ENCODE results near the gene CDK9.

Gene CDK9

DNA sequence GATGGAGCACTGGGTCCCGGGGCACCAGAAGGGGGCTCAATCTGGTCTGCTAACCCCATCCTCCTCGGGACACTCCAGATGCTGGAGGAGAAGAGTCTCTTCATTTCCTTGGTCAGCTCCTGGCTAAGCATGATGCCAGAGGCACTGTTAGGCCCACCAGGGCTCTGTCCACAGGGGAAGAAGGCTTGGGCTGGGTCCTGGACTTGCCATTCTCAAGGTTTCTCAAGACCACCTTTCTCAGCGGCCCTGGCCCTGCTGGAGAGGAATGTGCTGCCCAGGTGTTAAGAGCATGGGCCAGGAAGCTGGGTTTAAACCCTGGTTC is 15.3 kb upstream of the CDK9 start:
- no peak for DNase-seq (ENCODE audit: extremely low read depth, low read depth)

GRCh38 chr9:127770905-127771569 is 14.8 kb upstream of the CDK9 start:
- TF ChIP-seq, protein P1, sequence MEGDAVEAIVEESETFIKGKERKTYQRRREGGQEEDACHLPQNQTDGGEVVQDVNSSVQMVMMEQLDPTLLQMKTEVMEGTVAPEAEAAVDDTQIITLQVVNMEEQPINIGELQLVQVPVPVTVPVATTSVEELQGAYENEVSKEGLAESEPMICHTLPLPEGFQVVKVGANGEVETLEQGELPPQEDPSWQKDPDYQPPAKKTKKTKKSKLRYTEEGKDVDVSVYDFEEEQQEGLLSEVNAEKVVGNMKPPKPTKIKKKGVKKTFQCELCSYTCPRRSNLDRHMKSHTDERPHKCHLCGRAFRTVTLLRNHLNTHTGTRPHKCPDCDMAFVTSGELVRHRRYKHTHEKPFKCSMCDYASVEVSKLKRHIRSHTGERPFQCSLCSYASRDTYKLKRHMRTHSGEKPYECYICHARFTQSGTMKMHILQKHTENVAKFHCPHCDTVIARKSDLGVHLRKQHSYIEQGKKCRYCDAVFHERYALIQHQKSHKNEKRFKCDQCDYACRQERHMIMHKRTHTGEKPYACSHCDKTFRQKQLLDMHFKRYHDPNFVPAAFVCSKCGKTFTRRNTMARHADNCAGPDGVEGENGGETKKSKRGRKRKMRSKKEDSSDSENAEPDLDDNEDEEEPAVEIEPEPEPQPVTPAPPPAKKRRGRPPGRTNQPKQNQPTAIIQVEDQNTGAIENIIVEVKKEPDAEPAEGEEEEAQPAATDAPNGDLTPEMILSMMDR (IDR thresholded peaks at IDR 0.05; ENCODE audit: low read depth, low read length): no peak
- DNase-seq (ENCODE audit: extremely low read depth, low read depth): peak; percentile 87

More for the DNA sequence above, 15.3 kb upstream of the CDK9 start:
- TF ChIP-seq, protein P1 (IDR thresholded peaks at IDR 0.05; ENCODE audit: low read depth, low read length): no peak

GRCh38 chr9:127771570-127772189 is 14.2 kb upstream of the CDK9 start:
- DNase-seq (ENCODE audit: extremely low read depth, low read depth): no peak
- TF ChIP-seq, protein P1 (IDR thresholded peaks at IDR 0.05; ENCODE audit: low read depth, low read length): no peak

DNA sequence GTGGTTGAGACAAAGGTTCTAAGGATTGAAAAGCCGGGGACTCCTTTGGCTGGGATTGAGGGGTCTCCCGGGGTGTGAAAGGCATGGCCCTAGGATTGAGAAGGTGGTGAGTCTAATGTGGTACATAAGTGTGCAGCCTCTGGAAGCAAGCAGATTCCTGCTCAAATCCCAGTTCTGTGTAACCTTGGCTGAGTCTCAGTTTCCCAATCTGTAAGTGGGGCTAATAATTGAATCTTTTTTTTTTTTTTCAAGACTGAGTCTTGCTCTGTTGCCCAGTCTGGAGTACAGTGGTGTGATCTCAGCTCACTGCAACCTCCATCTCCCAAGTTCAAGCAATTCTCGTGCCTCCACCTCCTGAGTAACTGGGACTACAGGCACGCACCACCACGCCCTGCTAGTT is 13.2 kb upstream of the CDK9 start:
- TF ChIP-seq, protein P1 (IDR thresholded peaks at IDR 0.05; ENCODE audit: low read depth, low read length): no peak

GRCh38 chr9:127773272-127773671 is 12.6 kb upstream of the CDK9 start:
- DNase-seq (ENCODE audit: extremely low read depth, low read depth): no peak
- TF ChIP-seq, protein P1 (IDR thresholded peaks at IDR 0.05; ENCODE audit: low read depth, low read length): no peak

More for the DNA sequence above, 13.2 kb upstream of the CDK9 start:
- no peak for DNase-seq (ENCODE audit: extremely low read depth, low read depth)

DNA sequence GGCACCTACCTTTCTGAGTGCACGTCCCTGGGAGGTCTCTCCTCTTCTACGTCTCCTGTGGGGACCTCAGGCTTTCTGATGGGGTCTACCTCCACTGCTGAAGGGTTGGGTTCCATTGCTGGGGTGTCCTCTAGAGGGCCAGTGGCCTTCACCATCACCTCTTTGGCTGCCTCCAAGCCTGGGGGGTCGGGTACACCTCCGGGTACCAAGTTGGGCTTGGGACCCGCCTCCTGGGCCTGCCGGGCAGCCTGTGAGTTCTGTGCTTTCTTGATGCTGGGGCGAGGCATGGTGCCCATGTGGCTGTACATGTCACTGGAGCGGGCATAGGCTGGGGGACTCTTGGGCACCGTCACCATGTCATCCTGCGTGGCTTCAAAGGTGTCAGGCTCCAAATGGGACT is 11.9 kb upstream of the CDK9 start:
- DNase-seq (ENCODE audit: extremely low read depth, low read depth): no peak
- TF ChIP-seq, protein P1 (IDR thresholded peaks at IDR 0.05; ENCODE audit: low read depth, low read length): no peak

GRCh38 chr9:127776195-127776923 is 9.5 kb upstream of the CDK9 start:
- DNase-seq (ENCODE audit: extremely low read depth, low read depth): no peak
- TF ChIP-seq, protein P1 (IDR thresholded peaks at IDR 0.05; ENCODE audit: low read depth, low read length): no peak
